DMS 273 (cell line): ENCODE measurements around the gene NLN.
"Not testable (repeated sequence)": the region's sequence is repeated elsewhere in the genome, so short reads cannot be mapped to it uniquely, and the experiment has no call there.

Experiments used
- DNase-seq: peaks from one replicate; lab custom pipeline; 2025; ENCODE audit not compliant: unreplicated experiment; lab: John Stamatoyannopoulos, UW

The NLN gene

DNA sequence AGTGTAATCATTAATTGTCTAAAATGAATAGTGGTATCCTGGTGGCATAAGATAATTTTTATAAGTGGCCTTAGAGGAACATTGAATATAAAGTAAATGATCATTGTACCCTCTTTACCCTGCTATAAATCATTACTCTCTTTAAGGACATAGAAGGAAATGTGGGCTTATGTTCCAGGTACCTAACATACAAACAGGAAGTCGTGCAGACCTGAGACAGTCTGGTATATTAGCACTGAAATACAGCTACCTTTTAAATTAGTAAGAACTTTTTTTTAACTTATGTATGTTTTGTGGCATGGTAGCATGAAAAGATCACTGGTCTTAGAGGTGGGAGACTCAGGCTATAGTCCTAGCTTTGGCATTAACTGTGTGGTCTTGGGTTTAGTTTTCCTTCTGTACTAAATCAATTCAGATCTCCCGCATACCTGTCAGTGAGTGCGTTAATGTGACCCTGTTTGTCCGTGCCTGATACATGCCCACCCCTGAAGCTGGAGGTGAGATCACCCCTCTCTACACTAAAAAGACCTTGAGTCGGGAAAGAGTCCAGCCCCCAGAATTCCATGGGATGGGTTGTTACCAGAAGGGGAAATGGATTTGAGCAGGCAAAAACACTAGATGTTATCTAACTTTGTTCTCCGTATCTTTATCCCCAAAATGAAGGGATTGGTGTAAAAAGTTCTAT lies 145.0 kb downstream of the NLN start:
- no peak for DNase-seq

DNA sequence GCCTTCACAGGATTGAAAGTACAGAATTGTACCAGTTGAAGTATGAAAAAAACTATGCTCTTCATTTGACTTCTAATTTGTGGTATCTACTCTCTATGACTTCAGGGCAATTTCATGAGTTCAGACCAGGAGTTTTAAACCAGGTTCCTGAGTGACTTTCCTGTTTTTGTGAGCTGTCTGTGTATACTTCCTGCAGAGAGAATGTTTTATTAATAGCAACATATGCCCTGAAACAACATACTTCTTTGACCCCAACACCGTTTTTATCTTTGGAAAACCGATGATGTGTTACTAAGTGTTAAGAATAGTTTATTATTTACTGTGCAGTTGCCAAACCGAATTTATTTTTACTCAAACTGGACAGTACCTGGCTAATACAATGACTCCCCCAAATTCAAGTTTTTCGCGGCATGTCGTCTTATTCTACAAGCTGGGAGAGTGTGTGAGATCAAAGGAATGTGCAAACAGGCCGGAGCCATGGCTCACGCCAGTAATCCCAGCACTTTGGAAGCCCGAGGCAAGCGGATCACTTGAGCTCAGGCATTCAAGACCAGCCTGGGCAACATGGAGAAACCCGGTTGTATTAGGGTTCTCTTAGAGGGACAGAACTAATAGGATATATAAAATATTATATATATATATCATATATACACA lies 145.7 kb downstream of the NLN start:
- DNase-seq = no peak

DNA sequence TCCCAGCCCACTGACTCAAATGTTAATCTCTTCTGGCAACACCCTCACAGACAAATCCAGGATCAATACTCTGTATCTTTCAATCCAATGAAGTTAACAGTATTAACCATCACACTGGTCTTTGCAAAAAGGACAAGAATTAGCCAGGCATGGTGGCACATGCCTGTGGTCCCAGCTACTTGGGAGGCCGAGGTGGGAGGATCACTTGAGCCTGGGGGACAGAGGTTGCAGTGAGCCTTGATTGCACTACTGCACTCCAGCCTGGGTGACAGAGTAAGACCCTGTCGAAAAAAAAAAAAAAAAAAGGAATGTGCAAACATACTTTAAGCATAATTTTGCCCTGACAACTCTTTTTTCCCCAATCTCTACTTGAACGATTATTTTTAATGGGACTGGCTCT lies 146.5 kb downstream of the NLN start:
- DNase-seq = no peak

DNA sequence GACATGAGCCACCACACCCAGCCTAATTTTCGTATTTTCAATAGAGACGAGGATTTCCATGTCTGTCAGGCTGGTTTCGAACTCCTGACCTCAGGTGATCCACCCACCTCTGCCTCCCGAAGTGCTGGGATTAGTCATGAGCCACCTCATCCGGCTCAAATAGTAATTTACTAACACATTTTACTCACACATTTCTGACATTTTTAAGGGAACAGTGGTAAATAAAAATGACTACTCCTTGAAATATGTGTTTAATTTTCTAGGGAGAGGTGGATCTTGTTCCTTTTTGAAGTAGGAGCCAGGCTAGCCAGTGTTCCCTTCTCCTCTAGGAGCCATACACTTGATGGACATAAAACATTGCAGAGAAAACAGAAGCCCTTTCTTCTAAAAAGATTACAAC lies 149.2 kb downstream of the NLN start:
- no peak for DNase-seq

DNA sequence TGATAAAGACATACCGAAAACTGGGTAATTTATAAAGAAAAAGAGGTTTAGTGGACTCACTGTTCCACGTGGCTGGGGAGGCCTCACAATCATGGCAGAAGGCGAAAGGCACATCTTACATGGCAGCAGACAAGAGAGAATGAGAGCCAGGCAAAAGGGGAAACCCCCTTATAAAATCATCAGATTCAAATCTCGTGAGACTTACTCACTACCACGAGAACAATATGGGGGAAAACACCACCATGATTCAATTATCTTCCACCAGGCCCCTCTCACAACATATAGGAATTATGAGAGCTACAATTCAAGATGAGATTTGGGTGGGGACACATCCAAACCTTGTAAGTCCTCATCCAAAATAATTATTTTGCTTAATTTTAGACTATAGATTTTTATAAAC lies 149.8 kb downstream of the NLN start:
- DNase-seq = not testable (repeated sequence)

DNA sequence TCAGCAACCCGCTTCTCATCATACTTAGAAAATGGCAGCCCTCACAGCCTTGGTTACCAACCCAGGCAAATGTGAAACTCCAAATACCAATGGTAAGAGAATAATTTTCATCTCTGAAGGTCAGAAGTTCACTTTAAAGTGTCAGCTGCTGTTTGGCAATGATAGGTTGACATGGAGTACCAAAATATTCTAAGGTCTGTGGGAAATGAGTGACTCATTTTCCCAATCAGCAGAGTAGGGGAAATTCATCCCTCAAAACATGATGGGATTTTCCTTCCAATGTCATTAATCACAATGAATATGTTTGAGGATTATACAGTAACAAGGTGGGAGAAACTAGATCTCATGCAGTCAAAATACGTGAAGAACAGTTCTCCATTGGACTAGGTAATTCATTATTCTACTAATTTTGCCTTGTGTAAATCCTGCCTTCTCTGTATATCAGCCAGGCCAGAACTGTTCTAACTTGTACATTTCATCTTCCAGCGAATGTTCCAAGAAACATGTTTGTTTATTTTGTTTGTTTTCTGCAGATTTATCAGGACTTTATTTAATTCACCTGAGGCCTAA lies 151.3 kb downstream of the NLN start:
- no peak for DNase-seq

DNA sequence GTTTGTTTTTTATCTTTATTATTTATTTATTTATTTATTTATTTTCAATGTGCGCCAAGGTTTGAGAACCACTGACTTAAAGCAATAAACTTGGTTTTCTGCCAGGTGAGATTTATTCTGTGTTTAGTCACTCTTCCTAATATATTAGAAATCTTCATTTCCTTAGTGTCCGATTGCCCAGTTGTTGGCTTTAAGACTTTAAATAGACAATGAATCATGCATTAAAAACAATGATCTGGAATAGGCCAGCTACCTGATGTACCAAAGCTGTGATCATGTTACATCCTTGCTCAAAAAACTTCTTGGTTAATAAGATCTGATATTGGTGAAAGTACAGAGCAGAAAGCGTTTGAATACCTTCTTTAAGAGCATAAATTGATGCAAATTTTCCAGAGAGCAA lies 152.2 kb downstream of the NLN start:
- DNase-seq = no peak

DNA sequence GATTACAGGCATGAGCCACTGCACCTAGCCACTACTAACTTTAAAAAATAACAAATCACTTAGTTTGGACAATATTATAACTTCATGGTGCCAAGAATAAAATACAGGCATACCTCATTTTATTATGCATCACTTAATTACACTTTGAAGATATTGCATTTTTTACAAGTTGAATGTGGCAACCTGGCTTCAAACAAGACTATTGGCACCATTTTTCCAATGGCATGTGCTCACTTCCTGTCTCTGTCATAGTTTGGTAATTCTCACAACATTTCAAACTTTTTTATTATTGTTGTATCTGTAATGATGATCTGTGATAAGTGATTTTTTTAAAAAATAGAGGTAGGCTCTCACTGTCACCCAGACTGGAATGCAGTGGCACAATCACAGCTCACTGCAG lies 154.5 kb downstream of the NLN start:
- DNase-seq = no peak

DNA sequence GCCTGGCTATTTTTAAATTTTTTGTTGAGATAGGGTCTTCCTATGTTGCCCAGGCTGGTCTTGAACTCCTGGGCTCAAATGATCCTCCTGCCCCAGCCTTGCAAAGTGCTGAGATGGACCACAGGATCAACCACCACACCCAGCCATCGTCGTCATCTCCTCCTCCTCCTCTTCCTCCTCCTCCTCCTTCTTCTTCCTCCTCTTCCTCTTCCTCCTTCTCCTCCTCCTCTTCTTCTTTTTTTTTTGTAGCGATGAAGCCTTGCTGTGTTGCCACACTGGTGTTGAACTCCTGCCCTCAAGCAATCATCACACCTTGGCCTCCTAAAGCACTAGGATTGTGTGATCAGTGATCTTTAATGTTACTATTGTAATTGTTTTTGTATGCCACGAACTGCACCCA lies 155.0 kb downstream of the NLN start:
- no peak for DNase-seq
